KMS-11 (cell line): ENCODE results near the gene FAM107B.

ENCODE experiments used
- H2AFZ ChIP-seq: fragments of 200-600 bp; sonication (generic); 2 replicates; pipeline ENCODE4 v1.6.1; 2016; ENCODE audit warnings: antibody characterized with exemption, mixed run types, low read depth
- H3K27ac ChIP-seq: fragments of 200-600 bp; sonication (generic); 2 replicates; pipeline ENCODE4 v1.6.1; 2016; ENCODE audit warnings: mild to moderate bottlenecking, mixed run types
- H3K27me3 ChIP-seq: fragments of 200-600 bp; sonication (generic); 2 replicates; pipeline ENCODE4 v1.6.1; 2017; ENCODE audit warnings: mild to moderate bottlenecking, low read depth, mixed run types, moderate library complexity; ENCODE audit not compliant: insufficient read depth
- H3K36me3 ChIP-seq: fragments of 200-600 bp; sonication (generic); 2 replicates; pipeline ENCODE4 v1.6.1; 2017; ENCODE audit warnings: mild to moderate bottlenecking, mixed run types; ENCODE audit not compliant: insufficient read depth
- H3K4me1 ChIP-seq: fragments of 200-600 bp; sonication (generic); 2 replicates; pipeline ENCODE4 v1.6.1; 2016; ENCODE audit warnings: mild to moderate bottlenecking, low read depth, mixed run types; ENCODE audit not compliant: poor library complexity, severe bottlenecking
- H3K4me2 ChIP-seq: fragments of 200-600 bp; sonication (generic); 2 replicates; pipeline ENCODE4 v1.7.0; 2016; ENCODE audit warnings: mild to moderate bottlenecking, mixed run types
- H3K4me3 ChIP-seq: fragments of 200-600 bp; sonication (generic); IDR thresholded peaks from 2 replicates; pipeline ENCODE4 v1.6.1; 2017; ENCODE audit warnings: low read depth, low read length, mixed read lengths; ENCODE audit not compliant: insufficient read depth
- H3K79me2 ChIP-seq: fragments of 200-600 bp; sonication (generic); 2 replicates; pipeline ENCODE4 v1.6.1; 2016; ENCODE audit warnings: low read depth, mixed run types; ENCODE audit not compliant: insufficient read depth
- H3K9ac ChIP-seq: fragments of 200-600 bp; sonication (generic); 2 replicates; pipeline ENCODE4 v1.6.1; 2016; ENCODE audit warnings: mild to moderate bottlenecking, mixed run types
- H4K20me1 ChIP-seq: fragments of 200-600 bp; sonication (generic); 2 replicates; pipeline ENCODE4 v1.6.1; 2016; ENCODE audit warnings: mild to moderate bottlenecking, mixed run types; ENCODE audit not compliant: insufficient read depth
- CTCF ChIP-seq: fragments of 200-600 bp; sonication (generic); conservative IDR thresholded peaks from 2 replicates; pipeline ENCODE4 v1.6.1; 2017; ENCODE audit warnings: low read depth, mild to moderate bottlenecking, antibody characterized with exemption, low read length, moderate library complexity, mixed read lengths

Gene FAM107B

GRCh38 chr10:14810969-14811953, 36.6 kb upstream of the FAM107B start:
- no peaks in the 10 kb centered on the region for H3K27me3 ChIP-seq
- no peak overlapping the region for H3K27ac ChIP-seq
- no peak overlapping the region for H2AFZ ChIP-seq
- H3K4me1 ChIP-seq: no peaks in the 10 kb centered on the region
- H3K36me3 ChIP-seq: no peaks in the 10 kb centered on the region
- no peak overlapping the region for H3K9ac ChIP-seq
- no peak overlapping the region for H3K4me2 ChIP-seq
- no peak for TF ChIP-seq CTCF
- H4K20me1 ChIP-seq: no peaks in the 10 kb centered on the region
- no peaks in the 10 kb centered on the region for H3K79me2 ChIP-seq
- H3K4me3 ChIP-seq: no peak overlapping the region

- H2AFZ ChIP-seq: no peak overlapping the region
- no peak overlapping the region for H3K4me3 ChIP-seq
- H3K79me2 ChIP-seq: no peaks in the 10 kb centered on the region
- no peaks in the 10 kb centered on the region for H3K36me3 ChIP-seq
- H3K4me2 ChIP-seq: no peak overlapping the region
- H4K20me1 ChIP-seq: no peaks in the 10 kb centered on the region
- no peaks in the 10 kb centered on the region for H3K4me1 ChIP-seq
- no peak overlapping the region for H3K27ac ChIP-seq
- H3K27me3 ChIP-seq: no peaks in the 10 kb centered on the region
- H3K9ac ChIP-seq: no peak overlapping the region
- no peak for TF ChIP-seq CTCF
Measured at GRCh38 chr10:14806318-14806717, 31.6 kb upstream of the FAM107B start.

- Histone ChIP-seq H3K4me1 (no peaks in the 10 kb centered on the region), H3K4me2 (no peak overlapping the region), H3K4me3 (no peak overlapping the region), H2AFZ (no peak overlapping the region), H3K27me3 (no peaks in the 10 kb centered on the region), H3K79me2 (no peaks in the 10 kb centered on the region), H3K36me3 (no peaks in the 10 kb centered on the region), H3K9ac (no peak overlapping the region), H4K20me1 (no peaks in the 10 kb centered on the region), H3K27ac (no peak overlapping the region)
- no peak for TF ChIP-seq CTCF
Measured at GRCh38 chr10:14803827-14804226, 29.1 kb upstream of the FAM107B start.

GRCh38 chr10:14801723-14802122, 27.0 kb upstream of the FAM107B start:
- no peak for TF ChIP-seq CTCF
- H3K27me3 ChIP-seq: no peaks in the 10 kb centered on the region
- no peak overlapping the region for H3K27ac ChIP-seq
- no peaks in the 10 kb centered on the region for H3K79me2 ChIP-seq
- no peak overlapping the region for H3K4me2 ChIP-seq
- H3K4me3 ChIP-seq: no peak overlapping the region
- H3K9ac ChIP-seq: no peak overlapping the region
- H3K4me1 ChIP-seq: no peaks in the 10 kb centered on the region
- H3K36me3 ChIP-seq: no peaks in the 10 kb centered on the region
- H2AFZ ChIP-seq: no peak overlapping the region
- no peaks in the 10 kb centered on the region for H4K20me1 ChIP-seq
